Measurements from ENCODE around the gene HMG20A.

- TF ChIP-seq ZNF274 (IDR thresholded peaks at IDR 0.05; ENCODE audit: low read depth, low read length): no peak
- TF ChIP-seq SUZ12 (IDR thresholded peaks at IDR 0.05; ENCODE audit: extremely low read depth, insufficient read depth, insufficient read length): no peak
- TF ChIP-seq YY1 (IDR thresholded peaks at IDR 0.05; ENCODE audit: insufficient read depth, insufficient read length): no peak
These were observed 45.6 kb upstream of the HMG20A start for GRCh38 chr15:77375133-77375532.
